ENCODE measurements around the gene MDN1. TPM values are rescaled to one million over a fixed set of nuclear protein-coding genes. Genes with fewer than 3 reads are reported as not detected.

The MDN1 gene
- total RNA-seq, 1 donor, result 21.4 TPM

DNA sequence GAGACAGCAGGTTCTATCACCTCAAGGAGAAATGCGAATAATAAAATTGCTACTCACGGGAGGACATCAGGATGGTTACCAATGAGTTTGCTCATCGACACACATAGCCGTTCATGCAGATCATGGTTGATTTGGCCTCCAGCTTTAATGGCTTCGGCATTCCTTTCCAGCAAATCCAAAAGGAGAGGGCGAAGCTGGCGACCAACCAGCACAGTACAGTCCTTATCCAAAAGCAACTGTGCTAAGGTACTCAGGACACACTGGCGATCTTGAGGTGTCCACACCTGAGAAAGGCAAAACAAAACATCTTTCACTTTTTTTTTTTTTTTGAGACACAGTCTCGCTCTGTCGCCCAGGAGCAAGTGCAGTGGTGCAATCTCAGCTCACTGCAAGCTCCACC, 16.3 kb downstream of the MDN1 start:
- H2AFZ ChIP-seq (ENCODE audit: low read length), result no peak overlapping the region
- DNase-seq (ENCODE audit: insufficient read length, low spot score, missing footprints), result no peak
- H3K4me1 ChIP-seq (ENCODE audit: insufficient read depth, low read length), result no peaks in the 10 kb centered on the region
- no peaks in the 10 kb centered on the region for H3K27me3 ChIP-seq (ENCODE audit: insufficient read depth, low read length)
- no peak overlapping the region for H3K4me3 ChIP-seq (ENCODE audit: insufficient read depth, low read length)
- no peak overlapping the region for H3K27ac ChIP-seq (ENCODE audit: low read depth, low read length)
- H3K4me2 ChIP-seq (ENCODE audit: insufficient read depth, low read length), result no peak overlapping the region
- no peaks in the 10 kb centered on the region for H3K9me3 ChIP-seq (ENCODE audit: low read depth, low read length)
- no peaks in the 10 kb centered on the region for H4K20me1 ChIP-seq (ENCODE audit: insufficient read depth, low read length)
- H3K36me3 ChIP-seq (ENCODE audit: insufficient read depth, low read length), result peaks cover 9% of the 10 kb centered on the region
- no peak for TF ChIP-seq CTCF (IDR thresholded peaks at IDR 0.05; ENCODE audit: extremely low read depth, low read depth, low read length)
- peaks cover 18% of the 10 kb centered on the region for H3K79me2 ChIP-seq (ENCODE audit: insufficient read depth, low read length)

- no peaks in the 10 kb centered on the region for H4K20me1 ChIP-seq (ENCODE audit: insufficient read depth, low read length)
- no peak overlapping the region for H3K27ac ChIP-seq (ENCODE audit: low read depth, low read length)
- no peak for TF ChIP-seq CTCF (IDR thresholded peaks at IDR 0.05; ENCODE audit: extremely low read depth, low read depth, low read length)
- no peak overlapping the region for H3K4me3 ChIP-seq (ENCODE audit: insufficient read depth, low read length)
- H3K36me3 ChIP-seq (ENCODE audit: insufficient read depth, low read length), result peaks cover 9% of the 10 kb centered on the region
- H3K9me3 ChIP-seq (ENCODE audit: low read depth, low read length), result no peaks in the 10 kb centered on the region
- H2AFZ ChIP-seq (ENCODE audit: low read length), result no peak overlapping the region
- DNase-seq (ENCODE audit: insufficient read length, low spot score, missing footprints), result peak; percentile 6
- H3K4me2 ChIP-seq (ENCODE audit: insufficient read depth, low read length), result no peak overlapping the region
- H3K79me2 ChIP-seq (ENCODE audit: insufficient read depth, low read length), result peaks cover 3% of the 10 kb centered on the region
- H3K4me1 ChIP-seq (ENCODE audit: insufficient read depth, low read length), result peaks cover 3% of the 10 kb centered on the region
- H3K27me3 ChIP-seq (ENCODE audit: insufficient read depth, low read length), result no peaks in the 10 kb centered on the region
Observed at GRCh38 chr6:89799756-89800155, 19.8 kb downstream of the MDN1 start.

DNA sequence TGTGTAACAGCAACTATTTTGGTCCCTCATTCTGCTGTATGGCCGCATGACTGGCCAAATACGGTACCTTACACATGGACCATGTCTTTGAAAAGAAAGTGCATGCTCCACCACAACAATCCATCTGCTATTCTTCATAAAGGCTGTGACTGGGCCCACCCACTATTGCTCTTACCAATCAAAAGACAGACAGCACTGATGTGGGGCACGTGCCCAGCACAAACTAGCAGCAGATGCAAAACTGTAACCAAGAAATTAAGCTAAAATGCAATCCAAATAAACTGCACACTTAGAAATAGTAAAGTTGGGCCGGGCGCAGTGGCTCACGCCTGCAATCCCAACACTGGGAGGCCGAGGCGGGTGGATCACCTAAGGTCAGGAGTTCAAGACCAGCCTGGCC, 20.5 kb downstream of the MDN1 start:
- Histone ChIP-seq H3K27me3 (ENCODE audit: insufficient read depth, low read length) (no peaks in the 10 kb centered on the region), H3K36me3 (ENCODE audit: insufficient read depth, low read length) (peaks cover 9% of the 10 kb centered on the region), H3K79me2 (ENCODE audit: insufficient read depth, low read length) (peaks cover 3% of the 10 kb centered on the region), H3K4me2 (ENCODE audit: insufficient read depth, low read length) (no peak overlapping the region), H4K20me1 (ENCODE audit: insufficient read depth, low read length) (no peaks in the 10 kb centered on the region), H2AFZ (ENCODE audit: low read length) (no peak overlapping the region), H3K4me1 (ENCODE audit: insufficient read depth, low read length) (peaks cover 3% of the 10 kb centered on the region), H3K9me3 (ENCODE audit: low read depth, low read length) (no peaks in the 10 kb centered on the region), H3K27ac (ENCODE audit: low read depth, low read length) (no peak overlapping the region), H3K4me3 (ENCODE audit: insufficient read depth, low read length) (no peak overlapping the region)
- TF ChIP-seq CTCF (IDR thresholded peaks at IDR 0.05; ENCODE audit: extremely low read depth, low read depth, low read length), result no peak
- DNase-seq (ENCODE audit: insufficient read length, low spot score, missing footprints), result no peak

DNA sequence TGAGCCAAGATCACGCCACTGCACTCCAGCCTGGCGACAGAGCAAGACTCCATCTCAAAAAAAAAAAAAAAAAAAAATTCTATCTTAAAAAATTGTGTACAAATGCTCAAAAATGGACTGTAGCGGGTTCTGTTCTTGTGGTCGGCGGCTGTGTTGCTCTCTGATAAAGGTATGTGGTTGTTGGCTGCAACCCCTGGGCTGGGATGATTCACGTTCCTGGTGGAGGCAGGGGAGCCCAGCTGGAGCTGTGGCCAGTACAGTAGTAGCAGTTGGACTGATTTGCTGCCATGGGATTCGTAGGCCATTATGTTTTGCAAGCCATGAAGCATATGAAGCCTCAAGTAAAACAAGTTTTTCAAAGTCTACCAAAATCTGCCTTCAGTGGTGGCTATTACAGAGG, 22.3 kb downstream of the MDN1 start:
- Histone ChIP-seq H3K4me1 (ENCODE audit: insufficient read depth, low read length) (peaks cover 3% of the 10 kb centered on the region), H2AFZ (ENCODE audit: low read length) (no peak overlapping the region), H3K79me2 (ENCODE audit: insufficient read depth, low read length) (no peaks in the 10 kb centered on the region), H3K9me3 (ENCODE audit: low read depth, low read length) (no peaks in the 10 kb centered on the region), H3K36me3 (ENCODE audit: insufficient read depth, low read length) (peaks cover 14% of the 10 kb centered on the region), H3K27ac (ENCODE audit: low read depth, low read length) (no peak overlapping the region), H3K4me2 (ENCODE audit: insufficient read depth, low read length) (no peak overlapping the region), H4K20me1 (ENCODE audit: insufficient read depth, low read length) (no peaks in the 10 kb centered on the region), H3K4me3 (ENCODE audit: insufficient read depth, low read length) (no peak overlapping the region), H3K27me3 (ENCODE audit: insufficient read depth, low read length) (no peaks in the 10 kb centered on the region)
- no peak for TF ChIP-seq CTCF (IDR thresholded peaks at IDR 0.05; ENCODE audit: extremely low read depth, low read depth, low read length)
- no peak for DNase-seq (ENCODE audit: insufficient read length, low spot score, missing footprints)

Data from osteoblast (primary cell).